Urothelium cell line (cell line): ENCODE measurements around the gene FGF12.

Source experiments
- DNase-seq: peaks from one replicate; pipeline ENCODE4 v3.0.0; 2011; ENCODE audit warnings: low spot score, mixed read lengths
- FAIRE-seq: peaks from 2 replicates; lab custom pipeline; 2011; peaks lifted over from hg19 to GRCh38; lab: Jason Lieb, UNC

Gene FGF12

DNA sequence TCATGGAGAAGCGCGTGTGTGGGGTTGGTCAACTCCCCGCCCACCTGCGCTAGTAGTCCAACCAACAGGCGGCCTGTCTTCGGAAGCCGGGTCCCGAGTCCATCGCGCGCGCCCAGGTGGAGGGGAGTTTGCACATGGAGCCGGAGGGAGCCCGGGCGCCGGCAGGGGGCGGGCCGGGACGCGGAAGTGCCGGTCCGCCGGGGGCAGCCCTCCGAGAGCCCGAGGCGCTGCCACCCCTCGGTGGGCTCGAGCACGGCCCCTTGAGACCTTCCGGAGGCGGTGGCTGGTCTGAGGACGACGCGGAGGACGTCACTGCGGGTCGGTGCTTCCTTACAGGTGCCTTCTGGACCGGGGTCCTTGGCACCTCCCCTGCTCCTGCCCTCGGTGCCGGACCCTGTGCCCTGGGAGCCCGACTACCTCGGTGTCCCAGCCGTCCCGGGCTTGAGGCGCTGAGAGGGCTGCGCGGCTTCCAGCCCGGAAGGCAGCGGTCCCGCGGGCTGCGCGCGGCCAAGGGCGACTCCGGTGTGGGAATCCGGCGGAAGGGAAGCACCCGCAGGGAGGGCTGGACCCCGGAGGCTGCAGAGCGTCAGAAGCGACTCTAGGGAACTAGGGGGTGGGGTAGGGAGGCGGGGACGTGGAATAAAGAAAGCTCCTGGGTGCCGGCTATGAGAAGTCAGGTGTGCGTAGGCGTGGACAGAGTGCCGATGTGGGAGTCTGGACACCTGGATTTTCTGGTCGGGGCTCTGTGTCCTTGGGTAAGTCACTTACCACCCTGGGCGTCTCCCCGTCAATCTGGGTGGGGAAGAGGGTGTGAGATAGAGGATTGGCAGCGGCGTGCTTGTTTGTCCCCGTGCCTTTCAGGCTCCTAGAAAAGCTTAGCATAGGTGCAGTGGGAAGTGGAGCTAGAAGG, 212.3 kb downstream of the FGF12 start:
- DNase-seq (peak; percentile 80), FAIRE-seq (no peak)

DNA sequence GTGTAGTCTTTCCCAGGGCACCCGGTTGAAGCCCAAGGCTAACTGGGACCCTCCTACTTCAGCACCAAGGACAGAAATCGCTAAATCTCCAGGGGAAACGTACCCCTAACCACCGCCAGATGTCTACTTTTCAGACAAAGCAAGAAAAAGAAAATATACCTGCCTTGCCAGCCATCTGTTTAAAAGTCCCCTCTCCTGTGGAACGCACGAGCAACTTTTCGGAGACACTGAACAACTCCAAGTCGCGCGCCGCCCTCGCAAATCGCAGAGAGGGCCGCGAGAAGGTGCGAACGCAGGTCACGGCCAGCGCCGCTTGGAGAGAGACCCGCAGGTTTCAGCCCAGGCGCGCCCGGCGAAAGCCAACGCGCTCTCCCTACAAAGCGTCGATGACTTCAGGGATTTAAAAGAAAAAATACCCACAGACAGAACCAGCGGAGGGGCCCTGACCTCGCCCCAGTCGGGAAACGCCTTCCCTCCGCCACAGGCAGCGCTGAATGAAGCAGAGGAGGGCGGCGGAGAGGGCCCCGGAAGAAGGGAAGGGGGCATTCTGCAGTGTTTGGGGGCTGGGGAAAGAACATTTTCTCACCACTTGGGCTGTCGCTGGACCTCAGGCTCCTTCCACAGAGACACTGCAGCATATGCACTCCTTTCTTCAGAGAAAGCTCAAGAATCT, 213.1 kb downstream of the FGF12 start:
- DNase-seq (peak; percentile 44), FAIRE-seq (no peak)

DNA sequence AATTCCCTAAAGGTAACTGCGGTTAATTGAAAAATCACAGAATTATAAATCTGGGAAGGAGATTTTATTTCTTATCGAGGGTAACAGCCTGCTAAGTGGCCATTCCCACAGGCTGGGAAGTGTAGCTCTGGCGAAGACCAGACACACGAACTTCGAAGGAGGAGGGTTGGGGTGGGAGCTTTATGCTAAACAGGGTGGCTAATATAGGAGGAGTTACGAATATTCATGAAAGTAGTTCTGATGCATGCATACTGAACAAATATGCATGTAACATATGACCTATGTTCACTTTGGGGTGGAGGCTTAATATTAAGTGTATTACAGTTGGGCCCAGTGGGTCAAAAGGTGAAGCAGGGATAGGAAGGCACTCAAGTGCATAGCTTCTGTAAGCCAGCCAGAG, 221.6 kb downstream of the FGF12 start:
- FAIRE-seq (no peak), DNase-seq (no peak)

DNA sequence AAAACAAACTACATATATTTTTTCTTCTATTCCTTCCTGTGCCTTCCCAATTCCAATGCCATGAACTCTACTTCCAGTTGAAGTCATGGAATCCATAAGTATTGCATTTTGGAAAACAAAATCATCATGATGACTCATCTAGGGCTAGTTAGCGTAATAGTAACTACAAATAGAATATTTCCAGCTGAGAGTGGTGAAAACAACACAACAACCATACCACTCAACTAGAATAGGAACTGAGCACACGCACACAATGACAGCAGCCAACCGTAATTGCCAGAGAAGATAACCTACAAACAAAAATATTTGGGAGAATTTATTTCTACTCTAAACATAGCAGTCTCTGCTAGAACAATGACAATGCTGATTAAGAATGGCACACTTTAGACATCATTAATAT, 225.9 kb downstream of the FGF12 start:
- FAIRE-seq (no peak), DNase-seq (no peak)

DNA sequence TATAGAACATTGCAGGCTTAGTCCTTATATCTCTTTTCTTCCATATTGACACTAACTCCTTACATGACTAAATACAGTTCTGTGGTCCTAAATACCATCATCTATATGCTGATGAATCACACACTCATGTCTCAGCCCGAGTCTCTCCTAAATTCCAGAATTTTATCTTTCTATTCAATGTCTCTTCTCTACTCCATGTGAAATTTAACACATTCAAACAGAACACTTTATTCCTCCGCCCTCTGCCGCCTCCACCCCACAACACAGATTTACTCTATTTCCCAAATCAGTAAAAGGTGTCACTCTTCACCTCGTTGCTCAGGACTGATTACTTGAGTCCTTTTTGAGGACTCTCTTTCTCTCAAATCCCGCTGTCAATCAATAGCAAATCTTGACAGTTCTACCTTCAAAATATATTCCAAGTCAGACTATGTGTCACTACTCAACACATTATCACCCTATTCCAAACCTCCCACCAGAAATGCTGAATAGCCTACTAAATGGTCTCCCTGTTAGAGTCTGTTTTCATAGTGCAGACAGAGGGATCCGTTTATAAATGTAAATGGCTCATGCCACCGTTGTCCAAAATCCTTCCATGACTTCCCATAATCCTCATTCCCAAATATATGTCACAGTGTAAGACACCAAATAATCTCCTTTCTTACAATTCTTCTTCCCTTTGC, 230.3 kb downstream of the FGF12 start:
- no peak for FAIRE-seq
- DNase-seq: no peak

DNA sequence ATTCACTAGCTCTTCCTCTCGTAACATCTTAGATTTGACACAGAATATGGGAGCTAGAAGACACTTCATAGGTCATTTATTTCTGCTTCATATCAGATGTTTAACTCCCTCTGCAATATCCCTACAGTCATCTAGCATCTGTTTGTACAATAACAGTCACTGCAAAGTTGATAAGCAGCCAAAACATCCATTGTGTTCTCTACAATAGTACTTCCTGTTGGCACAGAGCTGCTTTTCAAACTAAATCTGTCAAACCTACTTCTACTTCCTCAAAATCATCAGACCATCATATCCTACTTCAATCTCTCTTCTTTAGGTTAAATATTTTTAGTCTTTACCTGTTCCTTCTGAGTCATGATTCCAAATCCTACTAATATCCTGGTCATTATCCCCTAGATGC, 233.2 kb downstream of the FGF12 start:
- no peak for FAIRE-seq
- no peak for DNase-seq

DNA sequence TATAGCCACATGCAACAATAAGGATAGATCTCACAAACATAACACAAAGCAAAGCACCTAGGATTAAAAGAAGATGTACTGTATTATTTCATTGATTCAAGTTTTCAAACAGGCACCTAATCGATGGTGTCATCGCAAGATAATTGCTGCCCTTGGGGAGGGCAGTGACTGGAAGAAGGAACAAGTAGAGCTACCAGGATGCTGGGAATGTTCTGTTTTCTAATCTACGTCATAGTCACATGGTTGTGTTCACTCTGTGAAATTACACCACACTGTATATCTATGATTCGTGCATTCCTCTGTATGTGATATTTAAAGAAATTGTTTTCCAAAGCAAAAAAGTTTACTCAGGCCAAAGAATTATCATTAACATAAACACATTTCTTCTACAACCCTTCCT, 236.6 kb downstream of the FGF12 start:
- FAIRE-seq (no peak), DNase-seq (no peak)

DNA sequence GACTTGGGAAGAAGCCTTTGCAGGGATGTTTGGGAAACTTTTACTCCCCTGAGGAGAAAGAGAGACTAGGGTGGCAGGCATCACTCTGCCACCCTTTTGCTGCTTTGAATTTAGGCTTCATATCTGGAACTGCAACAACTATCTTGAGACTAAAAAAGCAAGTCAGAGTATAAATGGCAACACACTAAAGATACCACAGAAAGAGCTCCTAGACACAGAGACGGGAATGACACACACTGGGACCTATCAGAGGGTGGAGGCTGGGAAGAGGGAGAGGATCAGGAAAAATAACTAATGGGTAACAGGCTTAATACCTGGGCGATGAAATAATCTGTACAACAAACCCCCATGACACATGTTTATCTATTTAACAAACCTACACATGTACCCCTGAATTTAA, 237.8 kb downstream of the FGF12 start:
- DNase-seq (no peak), FAIRE-seq (no peak)

DNA sequence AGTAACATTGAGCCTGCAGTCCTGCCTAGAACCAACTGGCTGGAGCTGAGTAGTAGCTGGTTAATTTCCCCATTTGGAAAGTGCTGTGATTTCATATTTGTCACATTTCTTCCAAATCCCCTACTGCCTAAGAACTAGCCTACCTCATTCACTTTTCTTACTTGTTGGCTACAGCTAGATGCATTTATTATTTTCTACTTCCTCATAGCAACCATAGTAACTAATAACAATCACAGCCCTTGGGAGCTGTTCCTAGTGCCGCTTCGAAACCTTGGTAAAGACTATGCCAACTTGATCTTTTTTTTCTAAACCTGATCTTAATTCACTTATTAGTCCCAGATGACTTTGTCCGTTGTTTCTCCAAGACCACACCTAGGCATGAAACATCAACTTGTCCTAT, 240.3 kb downstream of the FGF12 start:
- DNase-seq (no peak), FAIRE-seq (no peak)

DNA sequence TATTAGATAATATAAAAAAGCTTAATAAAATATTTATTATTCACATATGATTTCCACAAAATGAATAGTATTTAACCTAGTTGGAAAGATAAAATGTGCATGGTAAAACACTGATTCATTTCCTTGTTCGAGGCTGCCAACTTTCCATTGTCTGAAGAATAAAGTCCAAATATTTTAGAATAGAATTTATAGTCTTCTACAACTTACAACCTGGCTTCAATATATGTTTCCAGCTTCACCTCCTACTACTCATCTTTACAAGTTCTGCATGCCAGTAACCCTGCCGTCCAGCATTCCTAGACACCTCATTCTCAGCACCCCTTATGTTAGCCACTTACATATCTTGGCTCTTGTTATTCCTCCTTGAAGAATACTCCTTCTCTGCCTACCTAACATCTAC, 244.5 kb downstream of the FGF12 start:
- no peak for DNase-seq
- FAIRE-seq: no peak

DNA sequence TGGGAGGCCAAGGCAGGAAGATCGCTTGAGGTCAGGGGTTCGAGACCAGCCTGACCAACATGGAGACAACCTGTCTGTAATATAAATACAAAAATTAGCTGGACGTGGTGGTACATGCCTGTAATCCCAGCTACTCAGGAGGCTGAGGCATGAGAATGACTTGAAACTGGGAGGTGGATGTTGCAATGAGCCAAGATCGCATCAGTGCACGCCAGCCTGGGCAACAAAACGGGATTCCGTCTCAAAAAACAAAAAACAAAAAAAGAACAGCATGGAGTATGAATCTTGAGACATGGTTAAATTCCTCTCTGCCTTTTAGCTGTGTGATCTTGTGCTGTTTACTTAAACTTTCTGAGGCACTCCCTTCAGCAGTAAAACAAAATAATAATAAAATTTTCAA, 244.9 kb downstream of the FGF12 start:
- no peak for DNase-seq
- no peak for FAIRE-seq

DNA sequence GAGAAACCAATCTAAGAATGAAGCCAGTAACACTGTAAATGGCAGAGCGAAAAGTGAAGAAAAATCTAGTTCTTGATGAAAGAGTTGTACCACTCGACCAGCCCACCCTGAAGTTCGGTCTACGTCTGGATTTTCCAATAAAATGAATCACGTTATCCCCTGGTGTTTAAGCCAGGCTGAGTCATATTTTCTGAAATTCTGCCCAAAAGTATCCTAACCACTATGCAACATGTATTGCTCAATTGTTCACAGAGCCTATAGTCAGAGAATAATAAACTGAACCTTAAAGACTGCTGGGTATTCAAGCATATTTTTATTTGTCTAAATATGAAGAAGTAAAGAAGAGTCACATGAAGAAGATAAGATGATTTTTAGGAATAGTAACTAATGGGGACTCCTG, 245.7 kb downstream of the FGF12 start:
- DNase-seq (peak; percentile 61), FAIRE-seq (no peak)

DNA sequence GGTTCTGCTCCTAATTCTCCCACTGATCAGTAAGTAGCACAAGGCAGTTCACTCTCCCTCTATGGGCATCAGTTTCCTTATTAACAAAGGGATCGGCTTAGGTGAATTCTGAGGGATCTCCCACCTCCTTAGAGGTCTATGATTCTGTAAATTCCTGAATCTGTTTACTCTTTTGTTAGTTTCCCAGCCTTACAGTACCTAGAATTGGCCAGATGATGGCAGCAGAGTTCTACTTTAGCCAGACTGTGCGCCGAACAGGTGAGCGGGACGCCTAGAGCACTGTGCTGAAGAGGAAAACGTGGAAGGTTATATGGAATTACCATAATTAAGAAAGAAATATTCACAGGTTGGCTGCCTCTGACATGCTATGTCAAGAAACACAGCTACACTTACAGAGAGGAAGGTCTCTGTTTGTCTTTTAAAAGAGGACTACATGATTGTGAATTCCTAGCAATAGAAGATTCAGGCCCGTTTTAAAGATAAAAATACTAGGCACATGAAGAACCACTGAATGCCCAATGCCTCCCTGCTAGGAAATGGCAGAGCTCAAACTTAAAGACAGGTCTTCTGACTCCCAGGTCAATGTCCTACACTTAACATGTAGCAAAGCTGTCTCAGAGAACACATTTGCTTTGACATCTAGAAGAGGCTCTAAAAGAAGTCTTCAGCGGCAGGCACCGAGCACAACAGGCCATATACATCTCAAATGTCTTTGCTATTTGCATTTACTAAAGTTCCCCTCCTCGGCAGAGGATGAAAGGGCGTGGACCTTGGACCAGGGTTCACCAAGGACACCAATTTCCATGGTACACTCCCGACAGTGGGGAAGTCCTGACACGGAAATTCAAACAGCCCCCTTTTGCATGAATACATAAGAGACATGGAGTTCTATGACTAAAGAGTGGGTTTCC, 259.9 kb downstream of the FGF12 start:
- peak; percentile 63 for DNase-seq
- peak; percentile 27 for FAIRE-seq

DNA sequence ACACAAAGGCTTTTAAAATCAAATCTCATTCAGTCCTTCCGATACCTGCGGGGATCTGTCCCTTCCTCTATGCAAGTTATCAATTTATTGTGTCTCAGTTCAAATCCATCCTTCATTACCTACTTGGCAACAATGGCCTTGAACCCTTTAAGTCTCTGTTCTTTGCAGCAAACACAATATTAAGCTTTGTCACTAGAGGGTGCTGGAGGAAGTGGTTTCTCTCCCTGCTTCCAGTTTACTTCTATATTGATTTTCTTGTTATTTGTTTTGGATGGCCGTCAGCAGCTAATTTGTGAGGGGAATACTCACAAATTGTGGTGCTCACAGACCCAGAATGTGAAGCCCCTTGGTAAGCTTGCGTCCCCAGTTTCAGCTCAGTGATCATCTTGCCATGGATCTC, 278.3 kb downstream of the FGF12 start:
- DNase-seq: peak; percentile 13
- no peak for FAIRE-seq

DNA sequence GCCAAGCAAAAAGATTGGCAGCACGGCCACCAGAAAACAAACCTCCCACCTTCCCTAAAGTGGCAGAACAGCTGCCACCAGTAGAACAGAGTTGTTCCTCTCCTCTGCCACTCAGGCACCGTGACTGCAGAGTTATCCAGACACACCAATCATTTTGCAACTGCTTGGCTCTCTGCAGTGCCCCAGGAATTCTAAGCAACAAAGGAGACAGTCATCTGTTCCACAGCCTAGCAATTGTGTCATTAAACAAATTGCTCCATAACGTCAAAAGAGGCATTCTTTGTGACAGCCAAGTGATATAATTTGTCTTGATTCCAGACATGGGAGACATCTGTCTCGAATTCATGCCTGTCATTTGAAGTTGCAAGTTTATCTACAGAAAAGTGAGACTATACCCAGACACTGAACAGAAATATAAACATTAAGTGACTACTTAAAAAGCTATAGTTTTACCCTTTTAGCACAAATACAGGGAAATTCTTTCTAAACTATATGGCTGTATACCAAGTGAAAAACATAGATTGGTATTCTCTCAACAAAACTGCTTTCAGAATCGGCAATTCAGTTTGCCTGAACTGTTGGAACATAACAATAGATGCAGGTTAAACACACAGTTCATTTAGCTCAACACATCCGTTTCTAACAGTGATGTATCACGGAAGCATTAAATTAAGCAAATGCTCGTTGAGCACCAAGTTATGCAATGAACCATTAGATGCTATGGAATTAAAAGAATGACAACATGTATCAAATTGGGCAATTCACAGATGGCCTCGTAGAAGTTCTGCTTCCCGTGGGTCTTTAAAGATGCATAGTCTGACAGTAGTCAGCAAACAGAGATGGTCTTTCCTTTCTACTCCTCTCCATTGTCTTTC, 281.3 kb downstream of the FGF12 start:
- DNase-seq: peak; percentile 14
- peak; percentile 37 for FAIRE-seq

DNA sequence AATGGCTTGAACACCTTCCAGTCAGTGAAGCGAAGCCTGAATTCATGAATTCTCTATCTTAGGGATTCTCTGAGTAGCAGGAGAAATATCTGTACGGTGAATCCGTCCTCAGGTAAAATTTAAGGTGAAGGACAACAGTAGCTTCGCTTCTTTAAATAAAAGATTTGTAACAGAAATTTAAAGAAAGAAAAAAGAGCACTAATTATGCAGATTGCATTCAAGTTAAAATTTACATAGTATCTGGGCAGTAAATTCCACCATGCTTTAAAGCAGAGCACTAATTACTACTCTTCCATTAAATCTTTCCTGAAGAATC, 282.6 kb downstream of the FGF12 start:
- DNase-seq: no peak
- FAIRE-seq: no peak

DNA sequence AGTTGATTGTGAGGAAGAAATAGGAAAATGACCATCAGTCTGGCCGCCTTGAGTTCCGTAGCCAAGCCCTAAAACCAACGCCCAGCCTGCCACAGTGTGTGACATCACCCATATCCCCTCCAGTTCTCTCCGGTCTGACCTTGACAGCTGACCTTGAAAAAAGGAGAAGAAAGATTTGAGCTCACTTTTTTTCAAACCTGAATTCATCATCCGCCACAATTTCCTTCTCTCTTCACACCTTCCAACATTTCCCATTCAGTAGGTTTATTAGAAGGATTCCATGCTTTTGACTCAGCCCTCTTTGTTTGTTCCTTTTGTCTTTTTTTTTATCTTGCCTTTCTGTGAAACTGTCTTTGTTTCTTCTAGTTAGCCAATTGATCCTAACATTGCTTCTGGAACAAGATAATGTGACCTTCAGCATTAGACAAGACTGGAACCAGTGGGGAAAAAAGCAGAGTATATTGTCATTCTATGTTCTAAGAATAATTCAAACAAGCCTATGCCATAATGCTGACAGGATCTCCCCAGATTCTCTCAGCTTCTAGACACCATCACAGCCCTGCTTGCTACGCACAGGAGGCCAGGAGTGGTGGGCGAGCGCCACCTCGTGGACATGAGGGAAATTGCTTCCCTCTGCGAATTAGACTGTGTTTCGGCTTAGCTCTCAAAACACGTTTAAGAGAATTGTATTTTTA, 283.1 kb downstream of the FGF12 start:
- peak; percentile 78 for DNase-seq
- peak; percentile 73 for FAIRE-seq

DNA sequence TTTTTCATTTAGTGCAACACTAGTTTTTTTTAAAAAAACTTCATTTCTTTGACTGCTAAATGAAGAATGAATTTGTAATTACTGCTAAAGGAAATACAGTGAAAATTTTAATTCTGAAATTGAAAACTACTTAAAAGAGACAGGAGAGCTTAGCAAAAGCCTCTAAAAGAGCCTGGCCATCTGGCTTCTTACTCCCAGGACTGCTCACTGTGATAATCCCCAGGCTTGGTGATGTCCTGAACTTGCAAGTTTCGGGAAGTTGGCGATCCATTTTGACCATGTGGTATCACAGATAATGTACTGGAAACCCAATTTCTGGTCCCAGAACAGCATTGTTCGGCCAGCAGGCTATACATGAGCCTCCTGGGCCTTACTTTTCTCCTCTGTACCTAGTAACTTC, 292.1 kb downstream of the FGF12 start:
- no peak for FAIRE-seq

DNA sequence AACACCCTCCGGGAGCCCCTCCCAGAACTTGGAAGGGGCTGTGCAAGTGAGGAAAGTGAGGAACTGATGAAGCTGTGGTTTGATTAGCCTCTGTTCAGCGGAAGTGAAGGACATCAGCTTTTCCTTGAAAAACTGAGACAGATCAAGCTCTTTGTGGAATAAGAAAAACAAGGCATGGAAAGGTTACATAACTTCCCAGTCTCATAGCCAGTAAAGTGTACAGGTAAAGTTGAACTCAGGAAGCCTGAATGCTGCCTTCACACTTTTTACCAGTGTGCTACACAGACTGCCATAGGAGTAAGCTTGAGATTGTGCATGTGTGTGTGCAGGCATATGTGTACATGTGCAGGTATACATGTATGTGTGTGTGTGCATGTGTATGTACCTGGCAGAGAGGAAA, 293.2 kb downstream of the FGF12 start:
- FAIRE-seq (peak; percentile 75), DNase-seq (no peak)

More for the DNA sequence above, 292.1 kb downstream of the FGF12 start:
- DNase-seq: no peak
